SK-N-SH (cell line): ENCODE data around the gene NUP133. TPM values are rescaled to one million over a fixed set of nuclear protein-coding genes. Genes with fewer than 3 reads are reported as not detected.
A peak's percentile ranks its signal among the peaks of the same experiment; 100 is the strongest.

Experiments
- CTCF ChIA-PET: fragments of 300-600, 350-600 bp; formaldehyde crosslinking; extraction: SDS; loops from one replicate; lab custom pipeline; 2021; lab: Yijun Ruan, JAX
- POLR2A ChIA-PET: fragments of 350-600 bp; sonication (Branson Sonifier 250); formaldehyde crosslinking; extraction: SDS; loops from one replicate; lab custom pipeline; 2020; ENCODE audit warnings: antibody characterized with exemption, inconsistent platforms; lab: Yijun Ruan, JAX
- DNase-seq: peaks from one replicate; pipeline ENCODE4 v3.0.0; 2012
- H2AFZ ChIP-seq: fragments of 200-600 bp; sonication (generic); 2 replicates; pipeline ENCODE4 v1.8.1; 2016; ENCODE audit warnings: antibody characterized with exemption, mild to moderate bottlenecking, low read depth
- H3F3A ChIP-seq: fragments of 200-600 bp; sonication (generic); replicated peaks from 2 replicates; pipeline ENCODE3; 2016; ENCODE audit warnings: antibody characterized with exemption, mild to moderate bottlenecking; ENCODE audit not compliant: insufficient read depth
- H3K27ac ChIP-seq, 2 experiments: fragments of 200-500 bp in 1 of 2; fragments of 200-600 bp in 1 of 2; sonication (Bioruptor generic) in 1 of 2; sonication (generic), shearing (Covaris generic) in 1 of 2; 2 replicates each; pipeline versions ENCODE4 v1.5.1 to v1.6.1; 2014 to 2016; ENCODE audit warnings: low read depth in 2 of 2, inconsistent platforms in 1 of 2, low read length in 1 of 2, mild to moderate bottlenecking in 1 of 2, mixed read lengths in 1 of 2
- H3K27me3 ChIP-seq: fragments of 200-600 bp; sonication (generic), shearing (Covaris generic); 2 replicates; pipeline ENCODE4 v1.6.1; 2016; ENCODE audit warnings: mixed run types; ENCODE audit not compliant: insufficient read depth
- H3K36me3 ChIP-seq, 2 experiments: fragments of 200-500 bp in 1 of 2; fragments of 200-600 bp in 1 of 2; sonication (Bioruptor generic) in 1 of 2; sonication (generic) in 1 of 2; replicated peaks in 1 of 2; 2 replicates each; pipeline versions ENCODE3 to v1.5.1; 2014 to 2016; ENCODE audit warnings: low read length in 1 of 2, mild to moderate bottlenecking in 1 of 2; ENCODE audit not compliant: insufficient read depth in 2 of 2, control insufficient read depth in 1 of 2
- H3K4me1 ChIP-seq, 2 experiments: fragments of 200-500 bp in 1 of 2; fragments of 200-600 bp in 1 of 2; sonication (Bioruptor generic) in 1 of 2; sonication (generic), shearing (Covaris generic) in 1 of 2; 2 replicates each; pipeline versions ENCODE4 v1.5.1 to v1.6.1; 2014 to 2016; ENCODE audit warnings: low read depth in 1 of 2, low read length in 1 of 2, mixed run types in 1 of 2; ENCODE audit not compliant: insufficient read depth in 2 of 2, control insufficient read depth in 1 of 2
- H3K4me2 ChIP-seq: fragments of 200-600 bp; sonication (generic), shearing (Covaris generic); 2 replicates; pipeline ENCODE4 v1.6.1; 2017; ENCODE audit warnings: mixed run types
- H3K4me3 ChIP-seq, 2 experiments: fragments of 200-500 bp in 1 of 2; fragments of 200-600 bp in 1 of 2; sonication (Bioruptor generic) in 1 of 2; sonication (generic), shearing (Covaris generic) in 1 of 2; 2 replicates each; pipeline versions ENCODE4 v1.5.1 to v1.8.1; 2014 to 2016; ENCODE audit warnings: low read depth in 2 of 2, inconsistent platforms in 1 of 2, low read length in 1 of 2, mild to moderate bottlenecking in 1 of 2, mixed read lengths in 1 of 2, moderate library complexity in 1 of 2
- H3K79me2 ChIP-seq: fragments of 200-600 bp; sonication (generic); 2 replicates; pipeline ENCODE4 v1.8.1; 2017; ENCODE audit warnings: mild to moderate bottlenecking; ENCODE audit not compliant: insufficient read depth
- H3K9ac ChIP-seq: fragments of 200-600 bp; sonication (generic); 2 replicates; pipeline ENCODE4 v1.6.1; 2017; ENCODE audit warnings: mixed run types
- H3K9me2 ChIP-seq: fragments of 200-600 bp; sonication (generic); 2 replicates; pipeline ENCODE4 v1.6.1; 2017; ENCODE audit warnings: mixed run types
- H3K9me3 ChIP-seq: fragments of 200-600 bp; sonication (generic); 2 replicates; pipeline ENCODE4 v1.6.1; 2017; ENCODE audit warnings: mixed run types, mild to moderate bottlenecking, moderate library complexity
- H4K20me1 ChIP-seq: fragments of 200-600 bp; sonication (generic); 2 replicates; pipeline ENCODE4 v1.6.1; 2017; ENCODE audit warnings: mild to moderate bottlenecking, mixed run types; ENCODE audit not compliant: insufficient read depth
- CHD2 ChIP-seq: fragments of 150-350 bp; IDR thresholded peaks from 2 replicates; pipeline ENCODE4 v1.6.1; 2018; ENCODE audit warnings: low read length; ENCODE audit not compliant: partially characterized antibody
- CTCF ChIP-seq: fragments of 200-600 bp; sonication (generic); IDR thresholded peaks from 2 replicates; pipeline ENCODE4 v1.6.1; 2017; ENCODE audit warnings: antibody characterized with exemption, mild to moderate bottlenecking, moderate library complexity
- ELF1 ChIP-seq: IDR thresholded peaks from 2 replicates; pipeline ENCODE4 v1.4.0; 2012
- FOSL2 ChIP-seq: IDR thresholded peaks from 2 replicates; pipeline ENCODE4 v1.4.0; 2012; ENCODE audit warnings: low read depth, mild to moderate bottlenecking, moderate library complexity, borderline replicate concordance
- FOXJ3 ChIP-seq: sonication (generic); formaldehyde crosslinking; IDR thresholded peaks from 2 replicates; pipeline ENCODE4 v1.5.1; 2020; ENCODE audit warnings: mild to moderate bottlenecking, missing genetic modification reagents
- GATA2 ChIP-seq: sonication (generic); formaldehyde crosslinking; IDR thresholded peaks from 2 replicates; pipeline ENCODE4 v1.5.0; 2020; ENCODE audit warnings: mild to moderate bottlenecking, missing genetic modification reagents
- NFIC ChIP-seq: IDR thresholded peaks from 2 replicates; pipeline ENCODE4 v1.4.0; 2012; ENCODE audit warnings: borderline replicate concordance
- PBX3 ChIP-seq: IDR thresholded peaks from 2 replicates; pipeline ENCODE4; 2012
- RAD21 ChIP-seq: IDR thresholded peaks from 2 replicates; pipeline ENCODE4 v1.6.1; 2012; ENCODE audit warnings: mild to moderate bottlenecking, low read length
- RCOR1 ChIP-seq: fragments of 150-350 bp; IDR thresholded peaks from 2 replicates; pipeline ENCODE4 v1.6.1; 2017; ENCODE audit warnings: antibody characterized with exemption, low read length
- RFX5 ChIP-seq: IDR thresholded peaks from 2 replicates; pipeline ENCODE4 v1.6.1; 2012; ENCODE audit warnings: mild to moderate bottlenecking, improper control_type of control experiment, low read length
- RXRA ChIP-seq: IDR thresholded peaks from 2 replicates; pipeline ENCODE4 v1.4.0; 2012; ENCODE audit warnings: low read depth, mild to moderate bottlenecking, borderline replicate concordance
- SIN3A ChIP-seq: IDR thresholded peaks from 2 replicates; pipeline ENCODE4 v1.6.1; 2012; ENCODE audit warnings: low read depth, mild to moderate bottlenecking, low read length, moderate library complexity, borderline replicate concordance
- TEAD4 ChIP-seq: IDR thresholded peaks from 2 replicates; pipeline ENCODE4 v1.4.0; 2012; ENCODE audit warnings: mild to moderate bottlenecking, borderline replicate concordance; ENCODE audit not compliant: insufficient read depth
- USF1 ChIP-seq: IDR thresholded peaks from 2 replicates; pipeline ENCODE4 v1.4.0; 2012; ENCODE audit warnings: low read depth, borderline replicate concordance
- WGBS: methylation state at CpG from one replicate; pipeline ENCODE4 v1.1.6; 2017; ENCODE audit warnings: low lambda C conversion rate; 5-methylcytosine and 5-hydroxymethylcytosine counted together
- polyA plus RNA-seq, 3 experiments: library from polyadenylated mRNA; depleted of rRNA; stranded (reverse); fragments of >200 nt; gene quantifications; 2 replicates each; pipeline ENCODE4 v1.2.3, GENCODE V29; 2012

The NUP133 gene
- polyA plus RNA-seq, 1 of the 3 experiments (the other 2 are of a cell fraction), result 10.9 TPM

- Histone ChIP-seq H3K4me3 (no peak overlapping the region), H3K9ac (no peak overlapping the region), H4K20me1 (no peaks in the 10 kb centered on the region), H3K9me3 (no peaks in the 10 kb centered on the region), H3K27ac (no peak overlapping the region), H3K4me1 (peaks cover 0 to 7% of the 10 kb centered on the region in 2 experiments; a peak in 1 of 4 replicates), H3K36me3 (peaks cover 33 to 69% of the 10 kb centered on the region in 2 experiments), H2AFZ (no peak overlapping the region), H3K27me3 (no peaks in the 10 kb centered on the region), H3K4me2 (no peak overlapping the region), H3F3A (no peaks in the 10 kb centered on the region), H3K9me2 (no peaks in the 10 kb centered on the region), H3K79me2 (no peaks in the 10 kb centered on the region)
- ChIA-PET POLR2A (interaction anchor here (0.7 kb wide), 1 partner anchor 222 kb away, joined by 3 read pairs; no protein-coding TSS in a partner anchor), CTCF (interaction anchor here (0.9 to 8.7 kb wide), 9 partner anchors 13 to 816 kb away, joined by 3 to 143 read pairs (median 10); no protein-coding TSS in a partner anchor)
- peak; percentile 31 for DNase-seq
- 95% methylated on average over 7 of the region's 7 CpGs for WGBS
- no peak for TF ChIP-seq RXRA
- 0 out of 2 replicates have a peak, but pooled peaks have one; percentile 29 for TF ChIP-seq GATA2 (CRISPR knock-in tag)
Observed at GRCh38 chr1:229480495-229480894, 27.6 kb downstream of the NUP133 start.

GRCh38 chr1:229479660-229480399 is 28.3 kb downstream of the NUP133 start:
- Histone ChIP-seq H3K36me3 (peaks cover 32 to 69% of the 10 kb centered on the region in 2 experiments), H3K4me1 (peaks cover 0 to 7% of the 10 kb centered on the region in 2 experiments; a peak in 1 of 4 replicates), H3K27me3 (no peaks in the 10 kb centered on the region), H3K4me2 (no peak overlapping the region), H3F3A (no peaks in the 10 kb centered on the region), H3K9me2 (no peaks in the 10 kb centered on the region), H3K9me3 (no peaks in the 10 kb centered on the region), H4K20me1 (no peaks in the 10 kb centered on the region), H3K27ac (no peak overlapping the region)
- no peak for DNase-seq
- 96% methylated on average over 10 of the region's 10 CpGs for WGBS
- CTCF ChIA-PET, result interaction anchor here (0.7 to 8.7 kb wide), 9 partner anchors 13 to 816 kb away, joined by 3 to 143 read pairs (median 5); no protein-coding TSS in a partner anchor
- POLR2A ChIA-PET, result interaction anchor here (0.7 kb wide), 1 partner anchor 221 kb away, joined by 3 read pairs; no protein-coding TSS in a partner anchor
- TF ChIP-seq CTCF (no peak), FOSL2 (no peak), TEAD4 (no peak), NFIC (no peak), RAD21 (no peak), USF1 (no peak), SIN3A (no peak), CHD2 (no peak), RFX5 (no peak), ELF1 (no peak), FOXJ3 (CRISPR knock-in tag) (no peak), RCOR1 (no peak), PBX3 (no peak), GATA2 (CRISPR knock-in tag) (no peak)
- TF ChIP-seq, all 33 proteins: peak for 0
- H2AFZ ChIP-seq, result no peak overlapping the region
- no peaks in the 10 kb centered on the region for H3K79me2 ChIP-seq
- H3K4me3 ChIP-seq, result 0 out of 4 replicates have a peak overlapping the region, but pooled peaks of 1 of the 2 experiments have one; percentile 5
- no peak overlapping the region for H3K9ac ChIP-seq
